GM21529 (cell line): ENCODE measurements around the gene NUP50.
"Not testable (repeated sequence)": the region's sequence is repeated elsewhere in the genome, so short reads cannot be mapped to it uniquely, and the experiment has no call there.

ENCODE experiments used
- ATAC-seq: cut with Tn5 transposase; IDR thresholded peaks from one replicate; pipeline ENCODE4 v1.9.1; 2021; ENCODE audit not compliant: unreplicated experiment

NUP50 gene

GRCh38 chr22:45159652-45160462, 3.9 kb upstream of the NUP50 start:
- no peak for ATAC-seq

- ATAC-seq, result no peak
These were observed 1.2 kb upstream of the NUP50 start for GRCh38 chr22:45162531-45162930.

GRCh38 chr22:45163099-45163450, 650 bp upstream of the NUP50 start:
- ATAC-seq, result no peak

GRCh38 chr22:45164270-45165088, 754 bp downstream of the NUP50 start:
- peak; percentile 32 for ATAC-seq

- no peak for ATAC-seq
These were observed 3.2 kb downstream of the NUP50 start for GRCh38 chr22:45166932-45167331.

GRCh38 chr22:45169591-45170466, 6.1 kb downstream of the NUP50 start:
- ATAC-seq, result no peak

- no peak for ATAC-seq
These were observed 8.1 kb downstream of the NUP50 start for GRCh38 chr22:45171830-45172229.

- ATAC-seq, result no peak
These were observed 9.3 kb downstream of the NUP50 start for GRCh38 chr22:45172881-45173585.

- no peak for ATAC-seq
These were observed 15.7 kb downstream of the NUP50 start for GRCh38 chr22:45179276-45180049.

GRCh38 chr22:45180146-45180679, 16.5 kb downstream of the NUP50 start:
- no peak for ATAC-seq

GRCh38 chr22:45181240-45181639, 17.5 kb downstream of the NUP50 start:
- no peak for ATAC-seq

GRCh38 chr22:45181766-45182165, 18.0 kb downstream of the NUP50 start:
- ATAC-seq, result no peak

- ATAC-seq, result no peak
These were observed 20.2 kb downstream of the NUP50 start for GRCh38 chr22:45183974-45184373.

GRCh38 chr22:45185718-45186514, 22.2 kb downstream of the NUP50 start:
- ATAC-seq, result no peak

- no peak for ATAC-seq
These were observed 24.2 kb downstream of the NUP50 start for GRCh38 chr22:45187891-45188290.

- no peak for ATAC-seq
These were observed 25.1 kb downstream of the NUP50 start for GRCh38 chr22:45188779-45189178.

GRCh38 chr22:45190202-45190872, 26.6 kb downstream of the NUP50 start:
- ATAC-seq, result no peak

- ATAC-seq, result not testable (repeated sequence)
These were observed 28.0 kb downstream of the NUP50 start for GRCh38 chr22:45191746-45192145.
